H1 (cell line): ENCODE data around the gene OPCML. TPM values are rescaled to one million over a fixed set of nuclear protein-coding genes. Genes with fewer than 3 reads are reported as not detected.

ENCODE experiments used
- CTCF ChIA-PET: fragments of 300-600 bp; sonication (Branson Sonifier 250); formaldehyde crosslinking; loops from one replicate; lab custom pipeline; 2021; ENCODE audit not compliant: partially characterized antibody; lab: Charles Lee
- POLR2A ChIA-PET: fragments of 300-600 bp; sonication (Branson Sonifier 250); formaldehyde crosslinking; loops from one replicate; lab custom pipeline; 2021; ENCODE audit warnings: inconsistent platforms; ENCODE audit not compliant: partially characterized antibody; lab: Charles Lee
- DNase-seq, 2 experiments: peaks; one replicate each; pipeline versions ENCODE4 v3.0.0 to v3.0.0-alpha.2; 2010 to 2022; ENCODE audit warnings: low spot score in 2 of 2, low read depth in 1 of 2, mixed read lengths in 1 of 2
- FAIRE-seq: peaks from 2 replicates; lab custom pipeline; 2011; peaks lifted over from hg19 to GRCh38; lab: Jason Lieb, UNC
- H2AFZ ChIP-seq: 2 replicates; pipeline ENCODE4 v1.8.1; 2012; ENCODE audit warnings: low read length, inconsistent platforms
- H2AK5ac ChIP-seq: 2 replicates; pipeline ENCODE4 v1.6.1; 2013; ENCODE audit warnings: low read depth, low read length
- H2BK120ac ChIP-seq: replicated peaks from 2 replicates; pipeline ENCODE3; 2013; ENCODE audit warnings: low read depth, low read length, inconsistent platforms
- H2BK12ac ChIP-seq: 2 replicates; pipeline ENCODE4 v1.6.1; 2013; ENCODE audit warnings: low read depth, low read length
- H2BK15ac ChIP-seq: 2 replicates; pipeline ENCODE4 v1.6.1; 2013; ENCODE audit warnings: low read length
- H2BK20ac ChIP-seq: 2 replicates; pipeline ENCODE4 v1.6.1; 2013; ENCODE audit warnings: low read length
- H2BK5ac ChIP-seq: 2 replicates; pipeline ENCODE4 v1.6.1; 2013; ENCODE audit warnings: low read depth, low read length
- H3K14ac ChIP-seq: 2 replicates; pipeline ENCODE4 v1.6.1; 2013; ENCODE audit warnings: inconsistent platforms; ENCODE audit not compliant: insufficient read length
- H3K18ac ChIP-seq: 2 replicates; pipeline ENCODE4 v1.6.1; 2013; ENCODE audit warnings: low read length; ENCODE audit errors: extremely low read depth
- H3K23ac ChIP-seq: 2 replicates; pipeline ENCODE4 v1.6.1; 2013; ENCODE audit warnings: inconsistent platforms; ENCODE audit not compliant: insufficient read length
- H3K23me2 ChIP-seq: 2 replicates; pipeline ENCODE4 v1.6.1; 2013; ENCODE audit warnings: low read depth, low read length
- H3K27ac ChIP-seq: 2 replicates; pipeline ENCODE4 v1.6.1; 2011; ENCODE audit warnings: low read depth, low read length, inconsistent platforms
- H3K27me3 ChIP-seq, 4 experiments: replicated peaks in 1 of 4; 1 replicate in 1 of 4; 2 replicates in 3 of 4; pipeline versions ENCODE4 v1.6.1 to v1.8.1; 2011 to 2013; ENCODE audit warnings: low read length in 3 of 4, mild to moderate bottlenecking in 3 of 4, inconsistent platforms in 2 of 4, mixed read lengths in 2 of 4, moderate library complexity in 1 of 4; ENCODE audit not compliant: control insufficient read depth in 3 of 4, insufficient read depth in 3 of 4; ENCODE audit errors: extremely low read depth in 1 of 4
- H3K36me3 ChIP-seq, 4 experiments: 2 replicates each; pipeline versions ENCODE4 v1.6.1 to v1.8.1; 2011 to 2013; ENCODE audit warnings: mild to moderate bottlenecking in 4 of 4, low read length in 3 of 4, moderate library complexity in 2 of 4, control low read depth in 1 of 4, inconsistent platforms in 1 of 4; ENCODE audit not compliant: insufficient read depth in 4 of 4, control insufficient read depth in 2 of 4
- H3K4ac ChIP-seq: replicated peaks from 2 replicates; pipeline ENCODE3; 2013; ENCODE audit warnings: low read length, low read depth, mixed read lengths, inconsistent platforms; ENCODE audit not compliant: insufficient read length
- H3K4me1 ChIP-seq, 4 experiments: replicated peaks in 1 of 4; 1 replicate in 1 of 4; 2 replicates in 3 of 4; pipeline versions ENCODE4 v1.6.1 to v1.8.1; 2011 to 2013; ENCODE audit warnings: low read length in 3 of 4, inconsistent platforms in 2 of 4, mixed read lengths in 1 of 4; ENCODE audit not compliant: insufficient read depth in 4 of 4, control insufficient read depth in 3 of 4
- H3K4me2 ChIP-seq, 2 experiments: 2 replicates each; pipeline versions ENCODE4 v1.6.1 to v1.8.1; 2011 to 2013; ENCODE audit warnings: low read depth in 2 of 2, low read length in 2 of 2, control low read depth in 1 of 2, inconsistent platforms in 1 of 2, mild to moderate bottlenecking in 1 of 2; ENCODE audit not compliant: insufficient read depth in 1 of 2
- H3K4me3 ChIP-seq, 4 experiments: fragments of 200-600, 300-600 bp in 1 of 4; sonication (generic), shearing (Covaris generic), sonication (Bioruptor Twin) in 1 of 4; 2 replicates each; pipeline versions ENCODE4 v1.5.1 to v1.8.1; 2011 to 2016; ENCODE audit warnings: low read length in 4 of 4, low read depth in 3 of 4, control low read depth in 2 of 4, inconsistent platforms in 2 of 4, mild to moderate bottlenecking in 2 of 4, mixed read lengths in 1 of 4, moderate library complexity in 1 of 4; ENCODE audit not compliant: insufficient read depth in 2 of 4; ENCODE audit errors: extremely low read depth in 1 of 4
- H3K56ac ChIP-seq: replicated peaks from 2 replicates; pipeline ENCODE3; 2013; ENCODE audit warnings: low read depth, mild to moderate bottlenecking, mixed read lengths, low read length, inconsistent platforms; ENCODE audit not compliant: insufficient read length
- H3K79me1 ChIP-seq: 2 replicates; pipeline ENCODE4 v1.6.1; 2013; ENCODE audit warnings: low read depth, low read length, control low read depth
- H3K79me2 ChIP-seq, 2 experiments: 2 replicates each; pipeline versions ENCODE4 v1.6.1 to v1.8.1; 2012 to 2013; ENCODE audit warnings: low read length in 2 of 2, mild to moderate bottlenecking in 2 of 2, inconsistent platforms in 1 of 2; ENCODE audit not compliant: insufficient read depth in 2 of 2, control insufficient read depth in 1 of 2
- H3K9ac ChIP-seq, 4 experiments: replicated peaks in 1 of 4; 1 replicate in 1 of 4; 2 replicates in 3 of 4; pipeline versions ENCODE4 v1.6.1 to v1.8.1; 2011 to 2013; ENCODE audit warnings: low read depth in 3 of 4, low read length in 3 of 4, control low read depth in 2 of 4, mild to moderate bottlenecking in 2 of 4, moderate library complexity in 2 of 4, inconsistent platforms in 1 of 4; ENCODE audit errors: extremely low read depth in 1 of 4
- H3K9me3 ChIP-seq, 2 experiments: 2 replicates each; pipeline versions ENCODE4 v1.6.1 to v1.8.1; 2012 to 2013; ENCODE audit warnings: mild to moderate bottlenecking in 2 of 2, moderate library complexity in 2 of 2, control low read depth in 1 of 2, inconsistent platforms in 1 of 2, low read depth in 1 of 2, low read length in 1 of 2, mixed read lengths in 1 of 2; ENCODE audit not compliant: insufficient read depth in 2 of 2
- H4K20me1 ChIP-seq, 2 experiments: replicated peaks in 1 of 2; 2 replicates each; pipeline versions ENCODE3 to v1.8.1; 2011 to 2013; ENCODE audit warnings: inconsistent platforms in 2 of 2, low read length in 2 of 2, mild to moderate bottlenecking in 1 of 2; ENCODE audit not compliant: insufficient read depth in 2 of 2, control insufficient read depth in 1 of 2
- H4K5ac ChIP-seq: 2 replicates; pipeline ENCODE4 v1.6.1; 2013; ENCODE audit warnings: low read length, low read depth, mixed read lengths, inconsistent platforms; ENCODE audit not compliant: insufficient read length
- H4K8ac ChIP-seq: 2 replicates; pipeline ENCODE4 v1.8.0; 2013; ENCODE audit warnings: mild to moderate bottlenecking, moderate library complexity, low read length, inconsistent platforms; ENCODE audit not compliant: insufficient read depth; ENCODE audit errors: extremely low read depth
- H4K91ac ChIP-seq: replicated peaks from 2 replicates; pipeline ENCODE3; 2013; ENCODE audit warnings: low read length, mixed read lengths, inconsistent platforms; ENCODE audit not compliant: insufficient read length
- CHD1 ChIP-seq: IDR thresholded peaks from 2 replicates; pipeline ENCODE4 v1.6.1; 2012; ENCODE audit warnings: low read depth, low read length, improper control_type of control experiment
- CREB1 ChIP-seq: IDR thresholded peaks from 2 replicates; pipeline ENCODE4 v1.6.1; 2012; ENCODE audit warnings: inconsistent platforms
- EP300 ChIP-seq, 2 experiments: IDR thresholded peaks; 1 replicate in 1 of 2; 2 replicates in 1 of 2; pipeline ENCODE4 v1.6.1; 2011 to 2012; ENCODE audit warnings: low read depth in 2 of 2, low read length in 2 of 2, mild to moderate bottlenecking in 2 of 2, borderline replicate concordance in 1 of 2, inconsistent platforms in 1 of 2, moderate library complexity in 1 of 2
- RNF2 ChIP-seq: fragments of 200-900, 300-1000 bp; sonication (generic); IDR thresholded peaks from 2 replicates; pipeline ENCODE4 v1.7.1; 2016; ENCODE audit warnings: borderline replicate concordance, low read depth, mild to moderate bottlenecking, antibody characterized with exemption, low read length; ENCODE audit not compliant: poor library complexity, severe bottlenecking; ENCODE audit errors: missing control alignments
- TEAD4 ChIP-seq: IDR thresholded peaks from 2 replicates; pipeline ENCODE4 v1.6.1; 2012; ENCODE audit warnings: low read depth, low read length, inconsistent platforms, mixed read lengths
- WGBS, 2 experiments: shearing (Covaris generic) in 1 of 2; methylation state at CpG; one replicate each; pipeline versions ENCODE4 v1.1.6 to v1.1.7; 2013 to 2015; ENCODE audit warnings: low lambda C conversion rate in 2 of 2, mixed read lengths in 2 of 2, inconsistent platforms in 1 of 2, low coverage in 1 of 2, missing lambda C conversion rate in 1 of 2; ENCODE audit not compliant: insufficient replicate concordance in 2 of 2, insufficient coverage in 1 of 2, insufficient read length in 1 of 2; ENCODE audit errors: extremely low coverage in 1 of 2, missing lambda C conversion rate in 1 of 2; 5-methylcytosine and 5-hydroxymethylcytosine counted together
- polyA plus RNA-seq, 7 experiments: library from polyadenylated mRNA; depleted of rRNA in 3 of 7; stranded (reverse) in 5 of 7; unstranded in 2 of 7; fragments of >200 nt in 5 of 7; fragments of 200-250 nt in 2 of 7; gene quantifications; 1 replicate in 5 of 7; 2 replicates in 1 of 7; 4 replicates in 1 of 7; pipeline versions ENCODE4 v1.2.1 to v1.2.3, GENCODE V29; 2011 to 2013; ENCODE audit warnings: missing spikeins in 2 of 7, mixed read lengths in 2 of 7
- total RNA-seq: library from RNA; stranded (reverse); fragmentation: NEBNext Ultra II Directional; extraction: Animal tissue kit (Norgen Biotek cat#: 25700); gene quantifications from 2 replicates; pipeline ENCODE4 v1.2.1, GENCODE V29; 2021

OPCML gene
- total and polyA plus RNA-seq, 2 of the 8 experiments (the other 6 are each of a cell fraction or from before 2014, with no cell fraction given): 2.3 to 3.1 TPM

DNA sequence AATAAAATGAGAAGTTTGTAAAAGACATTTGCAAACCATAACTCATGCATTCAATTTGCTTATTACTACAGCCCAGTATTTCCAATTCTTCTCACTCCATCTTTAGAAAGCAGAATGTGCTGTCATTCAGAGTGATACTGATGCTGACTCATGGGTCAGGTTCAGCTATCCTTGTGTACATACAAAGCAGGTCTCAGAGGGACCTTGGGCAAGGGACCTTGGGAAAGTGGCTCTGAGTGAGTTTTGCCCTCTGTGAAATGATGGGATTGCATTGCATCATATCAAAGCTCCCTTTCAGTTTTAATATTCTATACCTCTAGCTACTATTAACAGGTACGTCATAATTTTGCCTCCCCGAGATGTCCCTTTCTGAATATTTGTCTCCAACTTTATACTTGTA, 848.7 kb downstream of the OPCML start:
- WGBS, 2 experiments: 87% methylated on average over 2 of the region's 2 CpGs; no CpG with 5 or more reads in 1 of the 2 experiments
- no peak overlapping the region for H3K27ac ChIP-seq
- CTCF ChIA-PET: no interaction called here

More for the DNA sequence above, 848.7 kb downstream of the OPCML start:
- Histone ChIP-seq H4K20me1 (no peaks in the 10 kb centered on the region), H2BK120ac (no peak overlapping the region), H3K23me2 (no peaks in the 10 kb centered on the region), H3K23ac (no peak overlapping the region), H3K27me3 (no peaks in the 10 kb centered on the region), H3K18ac (no peak overlapping the region), H2BK12ac (no peak overlapping the region), H3K4ac (no peak overlapping the region), H3K14ac (no peak overlapping the region), H2AFZ (no peak overlapping the region), H4K5ac (no peak overlapping the region), H4K91ac (no peak overlapping the region), H3K79me2 (no peaks in the 10 kb centered on the region), H2BK20ac (no peak overlapping the region), H3K4me3 (no peak overlapping the region), H3K36me3 (no peaks in the 10 kb centered on the region), H3K4me2 (no peak overlapping the region), H3K79me1 (no peaks in the 10 kb centered on the region), H3K4me1 (no peaks in the 10 kb centered on the region), H3K9ac (no peak overlapping the region), H4K8ac (no peak overlapping the region), H3K9me3 (peaks cover 0 to under 1% of the 10 kb centered on the region in 2 experiments; a peak in 1 of 4 replicates), H2BK15ac (no peak overlapping the region), H3K56ac (no peak overlapping the region), H2AK5ac (no peak overlapping the region), H2BK5ac (no peak overlapping the region)
- no peak for TF ChIP-seq RNF2
- TF ChIP-seq EP300 (IDR thresholded peaks at IDR 0.05; ENCODE audit: borderline replicate concordance in 1 of 2, low read depth in 2 of 2, low read length in 2 of 2): no peak
- no peak for TF ChIP-seq CREB1
- no peak for TF ChIP-seq CHD1
- TF ChIP-seq TEAD4: no peak
- FAIRE-seq: no peak
- POLR2A ChIA-PET: no interaction called here
- no peak for DNase-seq
